Medulla oblongata (tissue), 1 donor: Measurements from ENCODE around the gene UCN.
A peak's percentile ranks its signal among the peaks of the same experiment; 100 is the strongest.
"Not testable (repeated sequence)": the region's sequence is repeated elsewhere in the genome, so short reads cannot be mapped to it uniquely, and the experiment has no call there.

Source experiments
- DNase-seq: peaks from one replicate; pipeline ENCODE4 v3.0.0-alpha.2; 2015; ENCODE audit errors: extremely low spot score

Gene UCN

GRCh38 chr2:27308359-27308881, at the start of gene UCN:
Gene UCN (minus strand): TSS chr2:27308445. CDS start chr2:27307895, 550 bp downstream.
- DNase-seq = no peak

- DNase-seq = peak; percentile 99
These were observed 48.3 kb upstream of the UCN start, which contains the start of gene GTF3C2 for GRCh38 chr2:27356382-27357181. Gene GTF3C2 (minus strand): TSS chr2:27356764. CDS start chr2:27343554, 13,210 bp downstream.

- peak; percentile 38 for DNase-seq
These were observed 47.8 kb upstream of the UCN start for GRCh38 chr2:27356056-27356381.

- no peak for DNase-seq
These were observed 46.3 kb upstream of the UCN start for GRCh38 chr2:27354597-27354927.

- DNase-seq = no peak
These were observed 45.7 kb upstream of the UCN start for GRCh38 chr2:27353762-27354596.

- not testable (repeated sequence) for DNase-seq
These were observed 45.1 kb upstream of the UCN start for GRCh38 chr2:27353386-27353761.

- DNase-seq = no peak
These were observed 43.8 kb upstream of the UCN start for GRCh38 chr2:27351802-27352598.

GRCh38 chr2:27350106-27350693, 42.0 kb upstream of the UCN start:
- no peak for DNase-seq

- DNase-seq = no peak
These were observed 39.4 kb upstream of the UCN start for GRCh38 chr2:27347641-27348040.

GRCh38 chr2:27336173-27336572, 27.9 kb upstream of the UCN start:
- DNase-seq = no peak

GRCh38 chr2:27335311-27335710, 27.1 kb upstream of the UCN start:
- no peak for DNase-seq

- DNase-seq = no peak
These were observed 16.5 kb upstream of the UCN start for GRCh38 chr2:27324720-27325119.

GRCh38 chr2:27323596-27324285, 15.5 kb upstream of the UCN start:
- DNase-seq = peak; percentile 7

GRCh38 chr2:27322766-27323595, 14.7 kb upstream of the UCN start, which contains the start of gene MPV17:
Gene MPV17 (minus strand): TSS chr2:27323097. CDS start chr2:27322517, 580 bp downstream.
- peak; percentile 96 for DNase-seq

- no peak for DNase-seq
These were observed 14.1 kb upstream of the UCN start for GRCh38 chr2:27322301-27322765.

- no peak for DNase-seq
These were observed 12.8 kb upstream of the UCN start for GRCh38 chr2:27320958-27321543.

GRCh38 chr2:27319839-27320238, 11.6 kb upstream of the UCN start:
- not testable (repeated sequence) for DNase-seq

GRCh38 chr2:27316655-27317412, 8.6 kb upstream of the UCN start:
- DNase-seq = peak; percentile 32

- DNase-seq = no peak
These were observed 6.9 kb upstream of the UCN start for GRCh38 chr2:27315122-27315521.
